ENCODE results near the gene KCTD3.

The KCTD3 gene

DNA sequence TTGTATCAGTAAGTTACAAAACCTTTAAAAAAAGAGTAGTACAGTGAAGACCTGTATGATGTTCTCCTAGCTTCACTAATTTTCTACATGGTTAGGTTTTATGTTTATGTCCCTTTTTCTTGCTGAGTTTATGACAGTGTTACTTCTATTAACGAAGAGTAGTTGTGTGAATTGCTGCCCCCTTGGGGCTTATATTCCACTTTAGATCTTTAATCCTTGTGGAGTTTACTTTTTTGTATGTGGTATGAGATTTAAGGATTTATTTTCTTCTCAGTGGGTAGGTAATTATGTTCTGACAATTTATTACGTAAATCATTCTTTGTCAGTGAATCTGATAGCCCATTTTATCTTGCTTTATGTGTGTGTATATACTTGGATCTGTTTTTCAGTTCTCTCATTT, 14.8 kb downstream of the KCTD3 start (continued):
- TF ChIP-seq GFI1B (tag by site-specific recombination; IDR thresholded peaks at IDR 0.05) (peak; percentile 100), REPIN1 (tag by site-specific recombination; IDR thresholded peaks at IDR 0.05; ENCODE audit: low read depth) (no peak), FEZF1 (tag by site-specific recombination; IDR thresholded peaks at IDR 0.05) (peak; percentile 99), ZNF112 (tag by site-specific recombination; IDR thresholded peaks at IDR 0.05) (no peak), ZNF768 (tag by site-specific recombination; IDR thresholded peaks at IDR 0.05) (no peak), ZNF37A (tag by site-specific recombination; IDR thresholded peaks at IDR 0.05) (no peak), TRIM28 (IDR thresholded peaks at IDR 0.05; ENCODE audit: borderline replicate concordance, low read length) (peak; percentile 72), ZNF423 (tag by site-specific recombination; IDR thresholded peaks at IDR 0.05) (peak; percentile 50; the same call in 1 of the 2 replicates), ZNF610 (tag by site-specific recombination; IDR thresholded peaks at IDR 0.05; ENCODE audit: borderline replicate concordance) (peak; percentile 77; the same call in 1 of the 2 replicates), ZFP69B (tag by site-specific recombination; IDR thresholded peaks at IDR 0.05) (no peak), ZNF324 (tag by site-specific recombination; IDR thresholded peaks at IDR 0.05) (peak; percentile 44; the same call in 1 of the 2 replicates), ZFP41 (tag by site-specific recombination; IDR thresholded peaks at IDR 0.05; ENCODE audit: borderline replicate concordance) (no peak), KLF7 (tag by site-specific recombination; IDR thresholded peaks at IDR 0.05; ENCODE audit: borderline replicate concordance) (no peak; the same call in 1 of the 2 replicates), GLIS2 (tag by site-specific recombination; IDR thresholded peaks at IDR 0.05) (no peak), BCL11A (tag by site-specific recombination; IDR thresholded peaks at IDR 0.05; ENCODE audit: low read depth) (peak; percentile 91), KLF10 (tag by site-specific recombination; IDR thresholded peaks at IDR 0.05) (peak; percentile 45), ZNF621 (tag by site-specific recombination; IDR thresholded peaks at IDR 0.05) (no peak), ZNF366 (tag by site-specific recombination; conservative IDR thresholded peaks at IDR 0.05) (no peak), OVOL3 (tag by site-specific recombination; IDR thresholded peaks at IDR 0.05) (peak; percentile 98), ZBTB21 (tag by site-specific recombination; IDR thresholded peaks at IDR 0.05) (no peak), RBAK (tag by site-specific recombination; IDR thresholded peaks at IDR 0.05) (no peak)
- TF ChIP-seq, protein P1, sequence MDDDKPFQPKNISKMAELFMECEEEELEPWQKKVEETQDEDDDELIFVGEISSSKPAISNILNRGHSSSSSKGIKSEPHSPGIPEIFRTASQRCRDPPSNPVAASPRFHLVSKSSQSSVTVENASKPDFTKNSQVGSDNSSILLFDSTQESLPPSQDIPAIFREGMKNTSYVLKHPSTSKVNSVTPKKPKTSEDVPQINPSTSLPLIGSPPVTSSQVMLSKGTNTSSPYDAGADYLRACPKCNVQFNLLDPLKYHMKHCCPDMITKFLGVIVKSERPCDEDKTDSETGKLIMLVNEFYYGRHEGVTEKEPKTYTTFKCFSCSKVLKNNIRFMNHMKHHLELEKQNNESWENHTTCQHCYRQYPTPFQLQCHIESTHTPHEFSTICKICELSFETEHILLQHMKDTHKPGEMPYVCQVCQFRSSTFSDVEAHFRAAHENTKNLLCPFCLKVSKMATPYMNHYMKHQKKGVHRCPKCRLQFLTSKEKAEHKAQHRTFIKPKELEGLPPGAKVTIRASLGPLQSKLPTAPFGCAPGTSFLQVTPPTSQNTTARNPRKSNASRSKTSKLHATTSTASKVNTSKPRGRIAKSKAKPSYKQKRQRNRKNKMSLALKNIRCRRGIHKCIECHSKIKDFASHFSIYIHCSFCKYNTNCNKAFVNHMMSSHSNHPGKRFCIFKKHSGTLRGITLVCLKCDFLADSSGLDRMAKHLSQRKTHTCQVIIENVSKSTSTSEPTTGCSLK (tag by site-specific recombination; IDR thresholded peaks at IDR 0.05) = no peak
- TF ChIP-seq, protein P2, sequence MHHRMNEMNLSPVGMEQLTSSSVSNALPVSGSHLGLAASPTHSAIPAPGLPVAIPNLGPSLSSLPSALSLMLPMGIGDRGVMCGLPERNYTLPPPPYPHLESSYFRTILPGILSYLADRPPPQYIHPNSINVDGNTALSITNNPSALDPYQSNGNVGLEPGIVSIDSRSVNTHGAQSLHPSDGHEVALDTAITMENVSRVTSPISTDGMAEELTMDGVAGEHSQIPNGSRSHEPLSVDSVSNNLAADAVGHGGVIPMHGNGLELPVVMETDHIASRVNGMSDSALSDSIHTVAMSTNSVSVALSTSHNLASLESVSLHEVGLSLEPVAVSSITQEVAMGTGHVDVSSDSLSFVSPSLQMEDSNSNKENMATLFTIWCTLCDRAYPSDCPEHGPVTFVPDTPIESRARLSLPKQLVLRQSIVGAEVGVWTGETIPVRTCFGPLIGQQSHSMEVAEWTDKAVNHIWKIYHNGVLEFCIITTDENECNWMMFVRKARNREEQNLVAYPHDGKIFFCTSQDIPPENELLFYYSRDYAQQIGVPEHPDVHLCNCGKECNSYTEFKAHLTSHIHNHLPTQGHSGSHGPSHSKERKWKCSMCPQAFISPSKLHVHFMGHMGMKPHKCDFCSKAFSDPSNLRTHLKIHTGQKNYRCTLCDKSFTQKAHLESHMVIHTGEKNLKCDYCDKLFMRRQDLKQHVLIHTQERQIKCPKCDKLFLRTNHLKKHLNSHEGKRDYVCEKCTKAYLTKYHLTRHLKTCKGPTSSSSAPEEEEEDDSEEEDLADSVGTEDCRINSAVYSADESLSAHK (tag by site-specific recombination; IDR thresholded peaks at IDR 0.05) = peak; percentile 88
- TF ChIP-seq, protein P3, sequence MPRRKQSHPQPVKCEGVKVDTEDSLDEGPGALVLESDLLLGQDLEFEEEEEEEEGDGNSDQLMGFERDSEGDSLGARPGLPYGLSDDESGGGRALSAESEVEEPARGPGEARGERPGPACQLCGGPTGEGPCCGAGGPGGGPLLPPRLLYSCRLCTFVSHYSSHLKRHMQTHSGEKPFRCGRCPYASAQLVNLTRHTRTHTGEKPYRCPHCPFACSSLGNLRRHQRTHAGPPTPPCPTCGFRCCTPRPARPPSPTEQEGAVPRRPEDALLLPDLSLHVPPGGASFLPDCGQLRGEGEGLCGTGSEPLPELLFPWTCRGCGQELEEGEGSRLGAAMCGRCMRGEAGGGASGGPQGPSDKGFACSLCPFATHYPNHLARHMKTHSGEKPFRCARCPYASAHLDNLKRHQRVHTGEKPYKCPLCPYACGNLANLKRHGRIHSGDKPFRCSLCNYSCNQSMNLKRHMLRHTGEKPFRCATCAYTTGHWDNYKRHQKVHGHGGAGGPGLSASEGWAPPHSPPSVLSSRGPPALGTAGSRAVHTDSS (tag by site-specific recombination; IDR thresholded peaks at IDR 0.05) = no peak
- TF ChIP-seq, protein P4, sequence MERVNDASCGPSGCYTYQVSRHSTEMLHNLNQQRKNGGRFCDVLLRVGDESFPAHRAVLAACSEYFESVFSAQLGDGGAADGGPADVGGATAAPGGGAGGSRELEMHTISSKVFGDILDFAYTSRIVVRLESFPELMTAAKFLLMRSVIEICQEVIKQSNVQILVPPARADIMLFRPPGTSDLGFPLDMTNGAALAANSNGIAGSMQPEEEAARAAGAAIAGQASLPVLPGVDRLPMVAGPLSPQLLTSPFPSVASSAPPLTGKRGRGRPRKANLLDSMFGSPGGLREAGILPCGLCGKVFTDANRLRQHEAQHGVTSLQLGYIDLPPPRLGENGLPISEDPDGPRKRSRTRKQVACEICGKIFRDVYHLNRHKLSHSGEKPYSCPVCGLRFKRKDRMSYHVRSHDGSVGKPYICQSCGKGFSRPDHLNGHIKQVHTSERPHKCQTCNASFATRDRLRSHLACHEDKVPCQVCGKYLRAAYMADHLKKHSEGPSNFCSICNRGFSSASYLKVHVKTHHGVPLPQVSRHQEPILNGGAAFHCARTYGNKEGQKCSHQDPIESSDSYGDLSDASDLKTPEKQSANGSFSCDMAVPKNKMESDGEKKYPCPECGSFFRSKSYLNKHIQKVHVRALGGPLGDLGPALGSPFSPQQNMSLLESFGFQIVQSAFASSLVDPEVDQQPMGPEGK (tag by site-specific recombination; IDR thresholded peaks at IDR 0.05) = no peak
- TF ChIP-seq, protein P5, sequence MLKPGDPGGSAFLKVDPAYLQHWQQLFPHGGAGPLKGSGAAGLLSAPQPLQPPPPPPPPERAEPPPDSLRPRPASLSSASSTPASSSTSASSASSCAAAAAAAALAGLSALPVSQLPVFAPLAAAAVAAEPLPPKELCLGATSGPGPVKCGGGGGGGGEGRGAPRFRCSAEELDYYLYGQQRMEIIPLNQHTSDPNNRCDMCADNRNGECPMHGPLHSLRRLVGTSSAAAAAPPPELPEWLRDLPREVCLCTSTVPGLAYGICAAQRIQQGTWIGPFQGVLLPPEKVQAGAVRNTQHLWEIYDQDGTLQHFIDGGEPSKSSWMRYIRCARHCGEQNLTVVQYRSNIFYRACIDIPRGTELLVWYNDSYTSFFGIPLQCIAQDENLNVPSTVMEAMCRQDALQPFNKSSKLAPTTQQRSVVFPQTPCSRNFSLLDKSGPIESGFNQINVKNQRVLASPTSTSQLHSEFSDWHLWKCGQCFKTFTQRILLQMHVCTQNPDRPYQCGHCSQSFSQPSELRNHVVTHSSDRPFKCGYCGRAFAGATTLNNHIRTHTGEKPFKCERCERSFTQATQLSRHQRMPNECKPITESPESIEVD (tag by site-specific recombination; IDR thresholded peaks at IDR 0.05) = peak; percentile 98
- TF ChIP-seq, protein P6, sequence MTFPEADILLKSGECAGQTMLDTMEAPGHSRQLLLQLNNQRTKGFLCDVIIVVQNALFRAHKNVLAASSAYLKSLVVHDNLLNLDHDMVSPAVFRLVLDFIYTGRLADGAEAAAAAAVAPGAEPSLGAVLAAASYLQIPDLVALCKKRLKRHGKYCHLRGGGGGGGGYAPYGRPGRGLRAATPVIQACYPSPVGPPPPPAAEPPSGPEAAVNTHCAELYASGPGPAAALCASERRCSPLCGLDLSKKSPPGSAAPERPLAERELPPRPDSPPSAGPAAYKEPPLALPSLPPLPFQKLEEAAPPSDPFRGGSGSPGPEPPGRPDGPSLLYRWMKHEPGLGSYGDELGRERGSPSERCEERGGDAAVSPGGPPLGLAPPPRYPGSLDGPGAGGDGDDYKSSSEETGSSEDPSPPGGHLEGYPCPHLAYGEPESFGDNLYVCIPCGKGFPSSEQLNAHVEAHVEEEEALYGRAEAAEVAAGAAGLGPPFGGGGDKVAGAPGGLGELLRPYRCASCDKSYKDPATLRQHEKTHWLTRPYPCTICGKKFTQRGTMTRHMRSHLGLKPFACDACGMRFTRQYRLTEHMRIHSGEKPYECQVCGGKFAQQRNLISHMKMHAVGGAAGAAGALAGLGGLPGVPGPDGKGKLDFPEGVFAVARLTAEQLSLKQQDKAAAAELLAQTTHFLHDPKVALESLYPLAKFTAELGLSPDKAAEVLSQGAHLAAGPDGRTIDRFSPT (tag by site-specific recombination; IDR thresholded peaks at IDR 0.05) = peak; percentile 95
- TF ChIP-seq, protein P7, sequence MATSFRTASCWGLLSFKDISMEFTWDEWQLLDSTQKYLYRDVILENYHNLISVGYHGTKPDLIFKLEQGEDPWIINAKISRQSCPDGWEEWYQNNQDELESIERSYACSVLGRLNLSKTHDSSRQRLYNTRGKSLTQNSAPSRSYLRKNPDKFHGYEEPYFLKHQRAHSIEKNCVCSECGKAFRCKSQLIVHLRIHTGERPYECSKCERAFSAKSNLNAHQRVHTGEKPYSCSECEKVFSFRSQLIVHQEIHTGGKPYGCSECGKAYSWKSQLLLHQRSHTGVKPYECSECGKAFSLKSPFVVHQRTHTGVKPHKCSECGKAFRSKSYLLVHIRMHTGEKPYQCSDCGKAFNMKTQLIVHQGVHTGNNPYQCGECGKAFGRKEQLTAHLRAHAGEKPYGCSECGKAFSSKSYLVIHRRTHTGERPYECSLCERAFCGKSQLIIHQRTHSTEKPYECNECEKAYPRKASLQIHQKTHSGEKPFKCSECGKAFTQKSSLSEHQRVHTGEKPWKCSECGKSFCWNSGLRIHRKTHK (tag by site-specific recombination; IDR thresholded peaks at IDR 0.05) = no peak
